Panc1 (cell line): ENCODE data around the gene CCDC200. TPM values are rescaled to one million over a fixed set of nuclear protein-coding genes. Genes with fewer than 3 reads are reported as not detected.

ENCODE experiments used
- ATAC-seq: fragments of 200-7000 bp; cut with Tn5 transposase; 2 replicates; pipeline ENCODE4 v1.9.1; 2020; ENCODE audit warnings: mild to moderate bottlenecking, moderate library complexity
- BruUV-seq: library from RNA; stranded (reverse); fragments of 400-500 nt; replicated peaks from 2 replicates; lab custom pipeline; 2021; lab: Mats Ljungman, UMichigan
- CTCF ChIA-PET: fragments of 300-600 bp; sonication (Branson Sonifier 250); formaldehyde crosslinking; loops from one replicate; lab custom pipeline; 2022; ENCODE audit warnings: antibody characterized with exemption; lab: Charles Lee
- POLR2A ChIA-PET: fragments of 300-600 bp; sonication (Branson Sonifier 250); formaldehyde crosslinking; loops from one replicate; lab custom pipeline; 2022; ENCODE audit warnings: antibody characterized with exemption; lab: Charles Lee
- DNase-seq: peaks from one replicate; pipeline ENCODE4 v3.0.0-alpha.2; 2010; ENCODE audit warnings: low read depth, low spot score
- H3K27ac ChIP-seq: 2 replicates; pipeline ENCODE4 v1.5.1; 2011; ENCODE audit warnings: mild to moderate bottlenecking, low read length, inconsistent platforms
- H3K27me3 ChIP-seq: fragments of 200-500 bp; sonication (Bioruptor generic); 2 replicates; pipeline ENCODE4 v1.6.0; 2014; ENCODE audit warnings: low read length, inconsistent platforms; ENCODE audit not compliant: control insufficient read depth, insufficient read depth
- H3K36me3 ChIP-seq: fragments of 200-500 bp; sonication (Bioruptor generic); 2 replicates; pipeline ENCODE4 v1.5.1; 2014; ENCODE audit warnings: inconsistent platforms, mild to moderate bottlenecking, low read length, moderate library complexity; ENCODE audit not compliant: control insufficient read depth, insufficient read depth
- H3K4me1 ChIP-seq: 2 replicates; pipeline ENCODE4 v1.5.1; 2011; ENCODE audit warnings: inconsistent platforms, mild to moderate bottlenecking, low read length, moderate library complexity; ENCODE audit not compliant: control insufficient read depth, insufficient read depth
- H3K4me3 ChIP-seq, 2 experiments: 2 replicates each; pipeline ENCODE4 v1.5.1; 2011 to 2012; ENCODE audit warnings: low read depth in 2 of 2, low read length in 2 of 2, mild to moderate bottlenecking in 2 of 2, inconsistent platforms in 1 of 2, moderate library complexity in 1 of 2
- H3K9me3 ChIP-seq: fragments of 200-500 bp; sonication (Bioruptor generic); 2 replicates; pipeline ENCODE4 v1.5.1; 2014; ENCODE audit warnings: low read depth, mild to moderate bottlenecking, inconsistent platforms, low read length, moderate library complexity; ENCODE audit not compliant: control insufficient read depth, insufficient read depth
- POLR2AphosphoS5 ChIP-seq: IDR thresholded peaks from 2 replicates; pipeline ENCODE4 v1.6.1; 2012; ENCODE audit warnings: mild to moderate bottlenecking, low read depth, low read length, moderate library complexity
- SIN3A ChIP-seq: IDR thresholded peaks from 2 replicates; pipeline ENCODE4 v1.6.1; 2012; ENCODE audit warnings: low read depth, mild to moderate bottlenecking, low read length, moderate library complexity, borderline replicate concordance; ENCODE audit not compliant: insufficient read depth
- TCF7L2 ChIP-seq: IDR thresholded peaks from 2 replicates; pipeline ENCODE4 v1.6.1; 2011; ENCODE audit warnings: mild to moderate bottlenecking, low read depth, low read length, inconsistent platforms
- in situ Hi-C: cut with HindIII; loops from 2 replicates; pipeline ENCODE4 v1.10.0; 2016; ENCODE audit warnings: low sequenced_read_pairs, low pct_unique_long_range_greater_than_20kb
- intact Hi-C: fragments of 100-400 bp; cut with micrococcal nuclease; formaldehyde crosslinking; loops from one replicate; pipeline ENCODE4 v1.10.0; 2022; ENCODE audit not compliant: unreplicated experiment
- total RNA-seq: library from RNA; stranded (reverse); gene quantifications from one replicate; pipeline ENCODE4 v1.2.1, GENCODE V29; 2021; ENCODE audit not compliant: unreplicated experiment
- TF ChIP-seq, protein P1 (sequence below): fragments of 450-650 bp; IDR thresholded peaks from 2 replicates; pipeline ENCODE4 v1.5.1; 2017; ENCODE audit warnings: mild to moderate bottlenecking
- TF ChIP-seq, protein P2 (sequence below), 2 experiments: IDR thresholded peaks; 2 replicates each; pipeline ENCODE4 v1.6.1; 2011 to 2012; ENCODE audit warnings: low read depth in 2 of 2, control low read depth in 1 of 2, low read length in 1 of 2, mild to moderate bottlenecking in 1 of 2, moderate library complexity in 1 of 2; ENCODE audit not compliant: insufficient read depth in 1 of 2

Gene CCDC200
- total RNA-seq, 1 experiment from 2014 or later: not detected

DNA sequence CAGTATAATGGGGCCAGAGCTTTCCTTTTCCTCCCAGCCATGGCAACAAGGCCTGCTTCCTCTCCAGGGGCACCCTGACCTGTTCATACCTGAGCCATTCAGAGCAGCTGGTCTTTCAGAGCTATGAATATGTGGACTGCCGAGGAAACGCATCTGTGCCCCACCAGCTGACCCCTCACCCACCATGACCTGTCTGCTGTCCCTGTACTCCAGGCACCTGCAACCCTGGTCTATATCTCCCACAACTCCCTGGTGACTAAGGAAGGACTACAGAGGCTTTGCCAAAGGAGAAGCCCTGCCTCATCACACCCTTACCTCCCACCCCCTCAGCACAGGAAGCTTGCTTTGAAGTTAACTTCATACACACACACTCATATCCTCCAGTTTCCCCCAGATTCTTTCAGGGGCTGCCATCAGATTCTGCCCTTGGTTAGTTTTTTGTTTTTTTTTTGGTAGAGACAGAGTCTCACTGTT is 10.8 kb downstream of the CCDC200 start:
- intact Hi-C loops (no loop called here), in situ Hi-C loops (no loop called here)
- no peaks in the 10 kb centered on the region for H3K27me3 ChIP-seq
- DNase-seq (no peak), ATAC-seq (no peak)
- no peaks in the 10 kb centered on the region for H3K36me3 ChIP-seq
- H3K4me3 ChIP-seq: no peak overlapping the region
- peaks cover under 1% of the 10 kb centered on the region; the same call in 1 of the 2 replicates for H3K4me1 ChIP-seq
- H3K9me3 ChIP-seq: no peaks in the 10 kb centered on the region
- H3K27ac ChIP-seq: no peak overlapping the region
- ChIA-PET POLR2A (no interaction called here), CTCF (no interaction called here)
- TF ChIP-seq, protein P1, sequence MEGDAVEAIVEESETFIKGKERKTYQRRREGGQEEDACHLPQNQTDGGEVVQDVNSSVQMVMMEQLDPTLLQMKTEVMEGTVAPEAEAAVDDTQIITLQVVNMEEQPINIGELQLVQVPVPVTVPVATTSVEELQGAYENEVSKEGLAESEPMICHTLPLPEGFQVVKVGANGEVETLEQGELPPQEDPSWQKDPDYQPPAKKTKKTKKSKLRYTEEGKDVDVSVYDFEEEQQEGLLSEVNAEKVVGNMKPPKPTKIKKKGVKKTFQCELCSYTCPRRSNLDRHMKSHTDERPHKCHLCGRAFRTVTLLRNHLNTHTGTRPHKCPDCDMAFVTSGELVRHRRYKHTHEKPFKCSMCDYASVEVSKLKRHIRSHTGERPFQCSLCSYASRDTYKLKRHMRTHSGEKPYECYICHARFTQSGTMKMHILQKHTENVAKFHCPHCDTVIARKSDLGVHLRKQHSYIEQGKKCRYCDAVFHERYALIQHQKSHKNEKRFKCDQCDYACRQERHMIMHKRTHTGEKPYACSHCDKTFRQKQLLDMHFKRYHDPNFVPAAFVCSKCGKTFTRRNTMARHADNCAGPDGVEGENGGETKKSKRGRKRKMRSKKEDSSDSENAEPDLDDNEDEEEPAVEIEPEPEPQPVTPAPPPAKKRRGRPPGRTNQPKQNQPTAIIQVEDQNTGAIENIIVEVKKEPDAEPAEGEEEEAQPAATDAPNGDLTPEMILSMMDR: no peak
- TF ChIP-seq POLR2AphosphoS5 (no peak), TCF7L2 (no peak), SIN3A (no peak)
- TF ChIP-seq, protein P2, sequence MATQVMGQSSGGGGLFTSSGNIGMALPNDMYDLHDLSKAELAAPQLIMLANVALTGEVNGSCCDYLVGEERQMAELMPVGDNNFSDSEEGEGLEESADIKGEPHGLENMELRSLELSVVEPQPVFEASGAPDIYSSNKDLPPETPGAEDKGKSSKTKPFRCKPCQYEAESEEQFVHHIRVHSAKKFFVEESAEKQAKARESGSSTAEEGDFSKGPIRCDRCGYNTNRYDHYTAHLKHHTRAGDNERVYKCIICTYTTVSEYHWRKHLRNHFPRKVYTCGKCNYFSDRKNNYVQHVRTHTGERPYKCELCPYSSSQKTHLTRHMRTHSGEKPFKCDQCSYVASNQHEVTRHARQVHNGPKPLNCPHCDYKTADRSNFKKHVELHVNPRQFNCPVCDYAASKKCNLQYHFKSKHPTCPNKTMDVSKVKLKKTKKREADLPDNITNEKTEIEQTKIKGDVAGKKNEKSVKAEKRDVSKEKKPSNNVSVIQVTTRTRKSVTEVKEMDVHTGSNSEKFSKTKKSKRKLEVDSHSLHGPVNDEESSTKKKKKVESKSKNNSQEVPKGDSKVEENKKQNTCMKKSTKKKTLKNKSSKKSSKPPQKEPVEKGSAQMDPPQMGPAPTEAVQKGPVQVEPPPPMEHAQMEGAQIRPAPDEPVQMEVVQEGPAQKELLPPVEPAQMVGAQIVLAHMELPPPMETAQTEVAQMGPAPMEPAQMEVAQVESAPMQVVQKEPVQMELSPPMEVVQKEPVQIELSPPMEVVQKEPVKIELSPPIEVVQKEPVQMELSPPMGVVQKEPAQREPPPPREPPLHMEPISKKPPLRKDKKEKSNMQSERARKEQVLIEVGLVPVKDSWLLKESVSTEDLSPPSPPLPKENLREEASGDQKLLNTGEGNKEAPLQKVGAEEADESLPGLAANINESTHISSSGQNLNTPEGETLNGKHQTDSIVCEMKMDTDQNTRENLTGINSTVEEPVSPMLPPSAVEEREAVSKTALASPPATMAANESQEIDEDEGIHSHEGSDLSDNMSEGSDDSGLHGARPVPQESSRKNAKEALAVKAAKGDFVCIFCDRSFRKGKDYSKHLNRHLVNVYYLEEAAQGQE (IDR thresholded peaks at IDR 0.05; ENCODE audit: insufficient read depth in 1 of 2, low read depth in 2 of 2, low read length in 1 of 2): no peak
- no TSS peak for BruUV-seq

DNA sequence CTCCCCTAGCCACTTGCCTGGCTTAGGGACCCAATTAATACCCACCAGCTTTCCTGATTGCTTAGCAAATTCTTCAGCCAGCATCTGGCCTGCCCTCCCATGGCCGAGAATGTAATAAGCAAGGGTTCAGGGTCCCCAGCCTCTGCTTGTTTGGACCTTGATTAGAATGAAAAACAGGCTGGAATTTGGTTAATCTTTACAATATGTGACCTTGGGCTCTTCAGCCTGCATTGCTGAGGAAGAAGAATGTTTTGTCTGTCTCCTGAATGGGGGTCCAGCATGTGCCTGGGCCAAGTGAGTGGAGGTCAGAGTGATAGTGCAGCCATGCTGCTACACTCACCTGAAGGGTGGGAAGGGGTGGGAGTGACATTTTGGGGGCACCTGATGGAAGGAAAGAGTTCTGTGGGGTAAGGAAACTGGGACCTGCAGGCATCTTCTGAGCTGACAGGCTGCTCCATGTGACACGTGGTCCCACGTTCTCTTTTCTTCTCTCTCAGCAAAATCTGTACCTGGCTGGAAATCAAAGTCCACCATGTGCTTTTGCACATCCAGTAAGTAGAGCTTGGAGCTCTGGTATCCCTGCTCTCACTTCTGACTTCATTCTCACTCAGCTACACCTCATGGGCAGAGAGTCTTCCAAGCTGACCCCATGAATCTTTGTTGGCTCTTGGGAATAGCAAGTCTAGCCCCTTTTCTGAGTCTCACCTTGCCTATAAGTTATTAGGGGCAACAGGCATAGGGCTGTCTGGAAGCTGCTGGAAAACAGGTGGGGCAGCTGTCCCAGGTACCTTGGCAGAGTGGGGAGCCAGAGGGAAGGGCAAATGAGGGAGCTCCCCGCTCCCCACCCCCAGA is 11.4 kb downstream of the CCDC200 start:
- BruUV-seq: no TSS peak
- POLR2A ChIA-PET: no interaction called here
- Histone ChIP-seq H3K4me1 (peaks cover 4% of the 10 kb centered on the region), H3K36me3 (no peaks in the 10 kb centered on the region), H3K4me3 (no peak overlapping the region), H3K9me3 (no peaks in the 10 kb centered on the region), H3K27ac (no peak overlapping the region), H3K27me3 (no peaks in the 10 kb centered on the region)
- DNase-seq (no peak), ATAC-seq (no peak)
- CTCF ChIA-PET: no interaction called here
- intact Hi-C loops: no loop called here
- in situ Hi-C loops: no loop called here
- TF ChIP-seq SIN3A (no peak), TCF7L2 (no peak), POLR2AphosphoS5 (no peak)
- TF ChIP-seq, protein P1: no peak
- TF ChIP-seq, protein P2 (IDR thresholded peaks at IDR 0.05; ENCODE audit: insufficient read depth in 1 of 2, low read depth in 2 of 2, low read length in 1 of 2): no peak
